Thyroid gland (tissue), 4 donors: ENCODE results near the gene DGKB.

ENCODE experiments used
- CTCF ChIP-seq, 6 experiments: fragments of 200-600 bp in 3 of 6; fragments of 450-650 bp in 3 of 6; sonication (generic) in 3 of 6; IDR thresholded peaks; one replicate each; pipeline ENCODE4 v1.5.1; 2016 to 2019; ENCODE audit warnings: antibody characterized with exemption in 6 of 6, mild to moderate bottlenecking in 2 of 6, inconsistent platforms in 1 of 6, moderate library complexity in 1 of 6
- POLR2A ChIP-seq, 2 donors: fragments of 450-650 bp; IDR thresholded peaks; one replicate each; pipeline ENCODE4 v1.6.1; 2017; ENCODE audit warnings: antibody characterized with exemption in 2 of 2, mild to moderate bottlenecking in 2 of 2, moderate library complexity in 1 of 2

GRCh38 chr7:14861456-14861855 lies 41.1 kb downstream of the DGKB start:
- TF ChIP-seq CTCF (IDR thresholded peaks at IDR 0.05) (no peak), POLR2A (IDR thresholded peaks at IDR 0.05) (no peak)
